Neural cell (in vitro differentiated cells): Measurements from ENCODE around the gene GAS7. TPM values are rescaled to one million over a fixed set of nuclear protein-coding genes. Genes with fewer than 3 reads are reported as not detected.

Experiments
- H2AFZ ChIP-seq: fragments of 200-600, 300-800 bp; sonication (generic), shearing (Covaris generic); 2 replicates; pipeline ENCODE4 v1.6.0; 2014; ENCODE audit warnings: low read depth, mild to moderate bottlenecking, antibody characterized with exemption, low read length, moderate library complexity
- H3F3A ChIP-seq: fragments of 200-600 bp; shearing (Covaris generic); 2 replicates; pipeline ENCODE4 v1.6.1; 2016; ENCODE audit warnings: mild to moderate bottlenecking, moderate library complexity, mixed read lengths, antibody characterized with exemption, low read length; ENCODE audit not compliant: insufficient read depth, poor library complexity, severe bottlenecking
- H3K27ac ChIP-seq: fragments of 200-600, 300-800 bp; sonication (generic), shearing (Covaris generic); 2 replicates; pipeline ENCODE4 v1.5.1; 2014; ENCODE audit warnings: mild to moderate bottlenecking, low read length, moderate library complexity
- H3K27me3 ChIP-seq: fragments of 300-800, 200-600 bp; sonication (generic), shearing (Covaris generic); 2 replicates; pipeline ENCODE4 v1.6.0; 2014; ENCODE audit warnings: mild to moderate bottlenecking, low read depth, low read length, moderate library complexity; ENCODE audit not compliant: insufficient read depth
- H3K36me3 ChIP-seq: fragments of 300-800, 200-600 bp; sonication (generic), shearing (Covaris generic); 2 replicates; pipeline ENCODE4 v1.5.1; 2014; ENCODE audit warnings: mild to moderate bottlenecking, antibody characterized with exemption, low read length, moderate library complexity; ENCODE audit not compliant: insufficient read depth
- H3K4me2 ChIP-seq: fragments of 300-800, 200-600 bp; sonication (generic), shearing (Covaris generic); 2 replicates; pipeline ENCODE4 v1.6.0; 2014; ENCODE audit warnings: mild to moderate bottlenecking, low read length
- H3K4me3 ChIP-seq: fragments of 300-800, 200-600 bp; sonication (generic), shearing (Covaris generic); 2 replicates; pipeline ENCODE4 v1.5.1; 2014; ENCODE audit warnings: mild to moderate bottlenecking, low read length, moderate library complexity
- H3K79me2 ChIP-seq: fragments of 200-600 bp; shearing (Covaris generic); replicated peaks from 2 replicates; pipeline ENCODE4 v1.6.0; 2014; ENCODE audit warnings: mild to moderate bottlenecking, low read length, moderate library complexity; ENCODE audit not compliant: insufficient read depth
- H3K9ac ChIP-seq: fragments of 300-800, 200-600 bp; sonication (generic), shearing (Covaris generic); 2 replicates; pipeline ENCODE4 v1.6.1; 2016; ENCODE audit warnings: mild to moderate bottlenecking, low read length, mixed read lengths
- H3K9me2 ChIP-seq: fragments of 200-600 bp; shearing (Covaris generic); 2 replicates; pipeline ENCODE4 v1.6.1; 2016; ENCODE audit warnings: mild to moderate bottlenecking, low read length, mixed read lengths; ENCODE audit not compliant: insufficient read depth
- H3K9me3 ChIP-seq: fragments of 200-600, 300-800 bp; sonication (generic), shearing (Covaris generic); 2 replicates; pipeline ENCODE4 v1.6.1; 2016; ENCODE audit warnings: mild to moderate bottlenecking, mixed run types, low read length, moderate library complexity, mixed read lengths
- H4K20me1 ChIP-seq: fragments of 200-600 bp; shearing (Covaris generic); 2 replicates; pipeline ENCODE4 v1.6.1; 2016; ENCODE audit warnings: mild to moderate bottlenecking, mixed run types; ENCODE audit not compliant: insufficient read depth
- EP300 ChIP-seq: fragments of 450-650 bp; conservative IDR thresholded peaks from 2 replicates; pipeline ENCODE4 v1.6.1; 2014; ENCODE audit warnings: antibody characterized with exemption, mild to moderate bottlenecking, moderate library complexity; ENCODE audit not compliant: poor library complexity, severe bottlenecking
- EZH2 ChIP-seq: fragments of 200-600, 300-800 bp; shearing (Covaris generic), sonication (generic); IDR thresholded peaks from 2 replicates; pipeline ENCODE4 v1.6.1; 2014; ENCODE audit warnings: antibody characterized with exemption, low read length, borderline replicate concordance, mild to moderate bottlenecking; ENCODE audit not compliant: insufficient read depth, poor library complexity, severe bottlenecking
- MXI1 ChIP-seq: fragments of 450-650 bp; conservative IDR thresholded peaks from 2 replicates; pipeline ENCODE4 v1.6.1; 2014; ENCODE audit warnings: antibody characterized with exemption, mild to moderate bottlenecking; ENCODE audit not compliant: poor library complexity, severe bottlenecking
- POLR2AphosphoS5 ChIP-seq: IDR thresholded peaks from 2 replicates; pipeline ENCODE4 v1.6.1; 2012
- RAD21 ChIP-seq: fragments of 450-650 bp; conservative IDR thresholded peaks from 2 replicates; pipeline ENCODE4 v1.6.1; 2014; ENCODE audit warnings: antibody characterized with exemption, mild to moderate bottlenecking, moderate library complexity
- REST ChIP-seq: IDR thresholded peaks from 2 replicates; pipeline ENCODE4 v1.6.1; 2012; ENCODE audit warnings: borderline replicate concordance
- SMC3 ChIP-seq: fragments of 450-650 bp; conservative IDR thresholded peaks from 2 replicates; pipeline ENCODE4 v1.6.1; 2014; ENCODE audit warnings: antibody characterized with exemption, mild to moderate bottlenecking, moderate library complexity; ENCODE audit not compliant: poor library complexity
- TAF1 ChIP-seq: IDR thresholded peaks from 2 replicates; pipeline ENCODE4 v1.6.1; 2012; ENCODE audit warnings: low read depth
- polyA plus RNA-seq: library from polyadenylated mRNA; depleted of rRNA; stranded (reverse); fragments of >200 nt; gene quantifications from 2 replicates; pipeline ENCODE4 v1.2.3, GENCODE V29; 2014
- TF ChIP-seq, protein P1 (sequence below): fragments of 450-650 bp; IDR thresholded peaks from 2 replicates; pipeline ENCODE4 v1.5.1; 2014; ENCODE audit warnings: antibody characterized with exemption, mild to moderate bottlenecking, moderate library complexity; ENCODE audit not compliant: poor library complexity, severe bottlenecking

GAS7 gene
- polyA plus RNA-seq, 1 donor from 2014 or later: 23.6 TPM

- Histone ChIP-seq H3K4me2 (no peak overlapping the region), H4K20me1 (no peaks in the 10 kb centered on the region), H3K27ac (no peak overlapping the region), H3K4me3 (no peak overlapping the region), H3K9ac (no peak overlapping the region), H3K36me3 (no peaks in the 10 kb centered on the region), H3K79me2 (no peaks in the 10 kb centered on the region), H3K27me3 (no peaks in the 10 kb centered on the region), H3K9me3 (no peaks in the 10 kb centered on the region), H3F3A (no peaks in the 10 kb centered on the region), H2AFZ (no peak overlapping the region), H3K9me2 (no peaks in the 10 kb centered on the region)
- no peak for TF ChIP-seq SMC3
These were observed 53.4 kb downstream of the GAS7 start for GRCh38 chr17:10144982-10145381.

DNA sequence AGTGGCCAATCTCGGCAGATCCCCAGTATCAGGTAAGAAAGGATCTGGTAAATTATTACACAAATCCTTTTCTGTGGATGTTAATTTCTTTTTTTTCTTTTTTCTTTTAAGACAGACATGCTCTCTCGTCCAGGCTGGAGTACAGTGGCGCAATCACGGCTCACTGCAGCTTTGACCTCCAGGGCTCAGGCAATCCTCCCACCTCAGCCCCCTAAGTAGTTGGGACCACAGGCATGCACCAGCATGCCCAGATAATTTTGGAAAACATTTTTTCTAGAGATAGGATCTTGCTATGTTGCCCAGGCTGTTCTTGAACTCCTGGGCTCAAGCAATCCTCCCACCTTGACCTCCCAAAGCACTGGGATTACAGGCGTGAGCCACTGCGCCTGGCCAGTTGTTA lies 54.0 kb downstream of the GAS7 start:
- H3K79me2 ChIP-seq: no peaks in the 10 kb centered on the region
- H3K4me2 ChIP-seq: no peak overlapping the region

More for the DNA sequence above, 54.0 kb downstream of the GAS7 start:
- Histone ChIP-seq H3K27ac (no peak overlapping the region), H3K9me2 (no peaks in the 10 kb centered on the region), H3K27me3 (no peaks in the 10 kb centered on the region), H3K9me3 (no peaks in the 10 kb centered on the region), H3F3A (no peaks in the 10 kb centered on the region), H3K9ac (no peak overlapping the region), H2AFZ (no peak overlapping the region), H3K4me3 (no peak overlapping the region), H4K20me1 (no peaks in the 10 kb centered on the region), H3K36me3 (no peaks in the 10 kb centered on the region)
- TF ChIP-seq MXI1 (no peak), REST (no peak), SMC3 (no peak), EP300 (no peak), TAF1 (no peak), RAD21 (no peak), POLR2AphosphoS5 (no peak), EZH2 (no peak)
- TF ChIP-seq, protein P1, sequence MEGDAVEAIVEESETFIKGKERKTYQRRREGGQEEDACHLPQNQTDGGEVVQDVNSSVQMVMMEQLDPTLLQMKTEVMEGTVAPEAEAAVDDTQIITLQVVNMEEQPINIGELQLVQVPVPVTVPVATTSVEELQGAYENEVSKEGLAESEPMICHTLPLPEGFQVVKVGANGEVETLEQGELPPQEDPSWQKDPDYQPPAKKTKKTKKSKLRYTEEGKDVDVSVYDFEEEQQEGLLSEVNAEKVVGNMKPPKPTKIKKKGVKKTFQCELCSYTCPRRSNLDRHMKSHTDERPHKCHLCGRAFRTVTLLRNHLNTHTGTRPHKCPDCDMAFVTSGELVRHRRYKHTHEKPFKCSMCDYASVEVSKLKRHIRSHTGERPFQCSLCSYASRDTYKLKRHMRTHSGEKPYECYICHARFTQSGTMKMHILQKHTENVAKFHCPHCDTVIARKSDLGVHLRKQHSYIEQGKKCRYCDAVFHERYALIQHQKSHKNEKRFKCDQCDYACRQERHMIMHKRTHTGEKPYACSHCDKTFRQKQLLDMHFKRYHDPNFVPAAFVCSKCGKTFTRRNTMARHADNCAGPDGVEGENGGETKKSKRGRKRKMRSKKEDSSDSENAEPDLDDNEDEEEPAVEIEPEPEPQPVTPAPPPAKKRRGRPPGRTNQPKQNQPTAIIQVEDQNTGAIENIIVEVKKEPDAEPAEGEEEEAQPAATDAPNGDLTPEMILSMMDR: no peak
